Transverse colon (tissue), 4 donors: ENCODE results near the gene SHE. TPM values are rescaled to one million over a fixed set of nuclear protein-coding genes. Genes with fewer than 3 reads are reported as not detected.
A peak's percentile ranks its signal among the peaks of the same experiment; 100 is the strongest.

Source experiments
- DNase-seq: peaks from one replicate; pipeline ENCODE4 v3.0.0-alpha.2; 2019
- H3K27ac ChIP-seq, 4 donors: fragments of 200-600 bp; sonication (generic); 2 replicates each; pipeline ENCODE4 v1.5.1; 2016 to 2018; ENCODE audit warnings: inconsistent platforms in 4 of 4
- H3K27me3 ChIP-seq: fragments of 200-600 bp; sonication (generic); 2 replicates; pipeline ENCODE4 v1.5.1; 2017; ENCODE audit warnings: inconsistent platforms
- H3K36me3 ChIP-seq, 4 donors: fragments of 200-600 bp; sonication (generic); 2 replicates each; pipeline ENCODE4 v1.5.1; 2017 to 2019; ENCODE audit warnings: inconsistent platforms in 4 of 4
- H3K4me1 ChIP-seq, 4 donors: fragments of 200-600 bp; sonication (generic); 2 replicates each; pipeline ENCODE4 v1.5.1; 2017 to 2020; ENCODE audit warnings: inconsistent platforms in 4 of 4
- H3K4me3 ChIP-seq, 4 donors: fragments of 200-600 bp; sonication (generic); 1 replicate in 1 of 4; 2 replicates in 3 of 4; pipeline versions ENCODE4 v1.5.1 to v1.6.1; 2017 to 2019; ENCODE audit warnings: inconsistent platforms in 4 of 4
- H3K9me3 ChIP-seq, 2 donors: fragments of 200-600 bp; sonication (generic); 2 replicates each; pipeline ENCODE4 v1.5.1; 2017 to 2019; ENCODE audit warnings: inconsistent platforms in 2 of 2
- CTCF ChIP-seq, 5 experiments: fragments of 200-600 bp in 3 of 5; fragments of 450-650 bp in 2 of 5; sonication (generic) in 3 of 5; IDR thresholded peaks; 1 replicate in 2 of 5; 2 replicates in 3 of 5; pipeline ENCODE4 v1.5.1; 2016 to 2017; ENCODE audit warnings: antibody characterized with exemption in 5 of 5, inconsistent platforms in 3 of 5, mild to moderate bottlenecking in 2 of 5, moderate library complexity in 1 of 5
- EP300 ChIP-seq: sonication (generic); formaldehyde crosslinking; IDR thresholded peaks from one replicate; pipeline ENCODE4 v1.6.1; 2017; ENCODE audit warnings: antibody characterized with exemption, low read depth
- POLR2A ChIP-seq: fragments of 450-650 bp; IDR thresholded peaks from one replicate; pipeline ENCODE4 v1.6.1; 2016; ENCODE audit warnings: antibody characterized with exemption, mild to moderate bottlenecking, moderate library complexity
- POLR2AphosphoS5 ChIP-seq, 3 donors: sonication (generic); formaldehyde crosslinking; IDR thresholded peaks; one replicate each; pipeline ENCODE4 v1.6.1; 2016; ENCODE audit warnings: antibody characterized with exemption in 3 of 3
- WGBS, 2 donors: methylation state at CpG; one replicate each; pipeline ENCODE4 v1.1.5; 2018; ENCODE audit warnings: low coverage in 1 of 2; 5-methylcytosine and 5-hydroxymethylcytosine counted together
- in situ Hi-C, 4 donors: fragments of 200-750 bp; cut with MboI; loops; one replicate each; pipeline versions ENCODE4 v1.15.0 to v1.15.1; 2017; ENCODE audit warnings: low sequenced_read_pairs in 3 of 4, low pct_ligation_motif_present in 1 of 4, low pct_unique_long_range_greater_than_20kb in 1 of 4
- intact Hi-C: fragments of 100-400 bp; cut with DNase I; formaldehyde crosslinking; loops from one replicate; pipeline ENCODE4 v1.15.1; 2023; ENCODE audit warnings: low total_unique reads
- total RNA-seq, 4 donors: library from RNA; depleted of rRNA; stranded (reverse); fragments of >200 nt; gene quantifications; one replicate each; pipeline ENCODE4 v1.1.0, GENCODE V29; 2016

The SHE gene
- total RNA-seq, 4 donors from 2014 or later, result 5.2 to 15.0 (median 6.7) TPM

GRCh38 chr1:154465621-154466195, 36.5 kb downstream of the SHE start:
- Histone ChIP-seq H3K27me3 (no peaks in the 10 kb centered on the region), H3K4me3 (no peak overlapping the region), H3K36me3 (no peaks in the 10 kb centered on the region), H3K27ac (peak overlapping the region; percentile 55 to 68 (median 60)), H3K9me3 (no peaks in the 10 kb centered on the region), H3K4me1 (peaks cover 0 to 66% (median 25%) of the 10 kb centered on the region in 4 donors)
- intact Hi-C loops (no loop called here), in situ Hi-C loops (no loop called here)
- DNase-seq, result no peak
- no peak for TF ChIP-seq POLR2AphosphoS5 (IDR thresholded peaks at IDR 0.05)
- TF ChIP-seq CTCF (IDR thresholded peaks at IDR 0.05), result no peak
- no peak for TF ChIP-seq POLR2A
- no peak for TF ChIP-seq EP300
- 76 to 88% methylated on average over 5 to 8 of the region's 8 CpGs for WGBS, 2 donors

DNA sequence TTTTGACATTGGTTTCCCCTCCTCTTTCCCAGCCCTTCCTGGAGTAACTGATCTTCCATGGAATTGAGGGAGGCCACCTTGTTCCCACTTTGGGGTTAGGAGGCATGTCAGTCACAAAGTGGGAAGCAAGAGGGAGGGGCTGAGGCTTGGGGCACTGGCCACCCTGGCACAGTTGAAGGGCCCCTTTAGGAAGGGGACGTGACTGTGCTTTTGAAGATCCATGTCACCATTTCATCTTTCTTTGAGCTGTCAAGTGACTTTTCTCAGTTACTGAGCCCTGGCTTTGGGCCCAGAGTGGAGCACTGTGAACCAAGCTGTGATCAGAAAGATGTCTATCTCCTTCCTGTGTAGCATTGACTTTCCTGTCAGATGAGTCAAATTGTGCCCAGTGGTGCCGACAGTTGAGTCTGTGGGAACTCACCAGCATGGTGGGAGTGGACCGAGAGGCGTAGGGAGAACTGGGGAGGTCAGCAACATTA, 38.7 kb downstream of the SHE start:
- TF ChIP-seq POLR2AphosphoS5 (IDR thresholded peaks at IDR 0.05) (no peak), CTCF (IDR thresholded peaks at IDR 0.05) (no peak), POLR2A (no peak), EP300 (no peak)
- Histone ChIP-seq H3K4me1 (peaks cover 0 to 48% (median 21%) of the 10 kb centered on the region in 4 donors), H3K27ac (peak overlapping the region; percentile 60 to 68 (median 62)), H3K9me3 (no peaks in the 10 kb centered on the region), H3K36me3 (peaks cover 0 to 8% (median 2%) of the 10 kb centered on the region in 4 donors), H3K27me3 (no peaks in the 10 kb centered on the region), H3K4me3 (no peak overlapping the region)
- intact Hi-C loops (no loop called here), in situ Hi-C loops (no loop called here)
- 54 to 64% methylated on average over 3 to 4 of the region's 4 CpGs for WGBS, 2 donors
- DNase-seq, result peak; percentile 30

GRCh38 chr1:154460695-154461260, 41.4 kb downstream of the SHE start:
- intact Hi-C loops (no loop called here), in situ Hi-C loops (no loop called here)
- Histone ChIP-seq H3K27me3 (no peaks in the 10 kb centered on the region), H3K4me1 (peaks cover 0 to 36% (median 14%) of the 10 kb centered on the region in 4 donors), H3K4me3 (no peak overlapping the region), H3K36me3 (peaks cover 0 to 24% (median 2%) of the 10 kb centered on the region in 4 donors), H3K27ac (peak overlapping the region in 1 of 4 donors; percentile 24), H3K9me3 (no peaks in the 10 kb centered on the region)
- DNase-seq, result no peak
- TF ChIP-seq POLR2AphosphoS5 (IDR thresholded peaks at IDR 0.05), result no peak
- TF ChIP-seq POLR2A, result no peak
- TF ChIP-seq CTCF (IDR thresholded peaks at IDR 0.05), result no peak
- no peak for TF ChIP-seq EP300
- 78 to 96% methylated on average over 6 to 15 of the region's 15 CpGs for WGBS, 2 donors

GRCh38 chr1:154459080-154459479, 43.1 kb downstream of the SHE start:
- H3K36me3 ChIP-seq, result peaks cover 0 to 34% (median 6%) of the 10 kb centered on the region in 4 donors
- H3K27ac ChIP-seq, result no peak overlapping the region
- no peak overlapping the region for H3K4me3 ChIP-seq
- no peaks in the 10 kb centered on the region for H3K27me3 ChIP-seq
- TF ChIP-seq EP300, result no peak
- TF ChIP-seq POLR2AphosphoS5 (IDR thresholded peaks at IDR 0.05), result no peak
- no peak for TF ChIP-seq CTCF (IDR thresholded peaks at IDR 0.05)
- no peaks in the 10 kb centered on the region for H3K9me3 ChIP-seq
- no peak for DNase-seq
- intact Hi-C loops (no loop called here), in situ Hi-C loops (no loop called here)
- H3K4me1 ChIP-seq, result peaks cover 0 to 22% (median 11%) of the 10 kb centered on the region in 4 donors
